A549 treated with Hydrocortisone at 1 μM for 4 hours (cell line): ENCODE measurements around the gene VCX. TPM values are rescaled to one million over a fixed set of nuclear protein-coding genes. Genes with fewer than 3 reads are reported as not detected.

ENCODE experiments used
- total RNA-seq: library from RNA; stranded (reverse); fragments of 200-300 nt; extraction: Qiagen RNA extraction; gene quantifications from 5 replicates; pipeline ENCODE4 v1.2.3, GENCODE V29; 2022

The VCX gene
- not detected in 5 replicates for total RNA-seq

DNA sequence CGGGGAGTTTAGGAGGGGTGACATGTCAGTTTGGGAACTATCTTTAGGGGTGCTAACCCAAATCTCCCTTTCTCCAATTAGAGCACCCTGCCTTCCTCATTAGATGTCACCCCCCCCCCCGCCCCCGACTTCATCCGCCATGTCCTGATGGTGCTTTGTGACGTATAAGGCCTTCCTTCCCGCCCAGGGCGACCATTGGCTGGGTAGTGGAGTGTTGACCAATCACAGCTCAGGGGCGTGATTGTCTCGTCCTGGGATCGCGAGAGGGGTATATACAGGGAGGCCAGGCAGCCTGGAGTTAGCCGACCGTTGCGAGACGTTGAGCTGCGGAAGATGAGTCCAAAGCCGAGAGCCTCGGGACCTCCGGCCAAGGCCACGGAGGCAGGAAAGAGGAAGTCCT, at the start of gene VCX:
Gene VCX (plus strand): TSS at position 301 of the 400 bp plus-strand sequence. CDS start 33 bp downstream, at position 334.

Other genes starting within 250 kb of the VCX start
- gene PNPLA4, start 84.2 kb downstream of the VCX start, total RNA-seq: 9.3 to 12.6 TPM (median 11.7 TPM) in 5 replicates